Astrocyte (in vitro differentiated cells and primary cell): ENCODE data around the gene GOLGA7B. TPM values are rescaled to one million over a fixed set of nuclear protein-coding genes. Genes with fewer than 3 reads are reported as not detected.

Source experiments
- DNase-seq: peaks from one replicate; pipeline ENCODE4 v3.0.0-alpha.2; 2010; ENCODE audit warnings: low read depth
- FAIRE-seq: peaks from 2 replicates; lab custom pipeline; 2011; peaks lifted over from hg19 to GRCh38; lab: Jason Lieb, UNC
- H2AFZ ChIP-seq: 2 replicates; pipeline ENCODE4 v1.6.0; 2012; ENCODE audit warnings: low read depth, low read length, inconsistent platforms
- H3K27ac ChIP-seq: 2 replicates; pipeline ENCODE4 v1.5.1; 2011; ENCODE audit warnings: low read depth, low read length, inconsistent platforms
- H3K27me3 ChIP-seq: 2 replicates; pipeline ENCODE4 v1.6.0; 2011; ENCODE audit warnings: low read length, inconsistent platforms; ENCODE audit not compliant: insufficient read depth
- H3K36me3 ChIP-seq: 2 replicates; pipeline ENCODE4 v1.5.1; 2011; ENCODE audit warnings: low read length, inconsistent platforms; ENCODE audit not compliant: insufficient read depth
- H3K4me1 ChIP-seq: 2 replicates; pipeline ENCODE4 v1.5.1; 2011; ENCODE audit warnings: low read length, inconsistent platforms; ENCODE audit not compliant: insufficient read depth
- H3K4me2 ChIP-seq: 2 replicates; pipeline ENCODE4 v1.6.0; 2012; ENCODE audit warnings: low read length, inconsistent platforms
- H3K4me3 ChIP-seq: 2 replicates; pipeline ENCODE4 v1.5.1; 2011; ENCODE audit warnings: low read depth, mild to moderate bottlenecking, low read length, inconsistent platforms; ENCODE audit not compliant: insufficient read depth
- H3K79me2 ChIP-seq: 2 replicates; pipeline ENCODE4 v1.6.0; 2012; ENCODE audit warnings: mild to moderate bottlenecking, low read length, inconsistent platforms; ENCODE audit not compliant: insufficient read depth
- H3K9ac ChIP-seq: 2 replicates; pipeline ENCODE4 v1.6.0; 2012; ENCODE audit warnings: mild to moderate bottlenecking, low read length, inconsistent platforms
- H3K9me3 ChIP-seq: 2 replicates; pipeline ENCODE4 v1.5.1; 2012; ENCODE audit warnings: low read depth, mild to moderate bottlenecking, low read length, inconsistent platforms; ENCODE audit not compliant: insufficient read depth
- H4K20me1 ChIP-seq: 2 replicates; pipeline ENCODE4 v1.6.0; 2012; ENCODE audit warnings: low read length, inconsistent platforms; ENCODE audit not compliant: insufficient read depth
- H3K27ac Mint-ChIP-seq: one replicate; pipeline ENCODE4 v1.8.0; 2021; ENCODE audit warnings: mild to moderate bottlenecking, mixed read lengths; ENCODE audit not compliant: unreplicated experiment
- H3K27me3 Mint-ChIP-seq: one replicate; pipeline ENCODE4 v1.8.0; 2021; ENCODE audit warnings: low read depth, mixed read lengths; ENCODE audit not compliant: unreplicated experiment
- H3K36me3 Mint-ChIP-seq: one replicate; pipeline ENCODE4 v1.8.0; 2021; ENCODE audit warnings: low read depth, mixed read lengths; ENCODE audit not compliant: unreplicated experiment
- H3K4me1 Mint-ChIP-seq: one replicate; pipeline ENCODE4 v1.8.0; 2021; ENCODE audit warnings: low read depth, mixed read lengths; ENCODE audit not compliant: unreplicated experiment
- H3K4me3 Mint-ChIP-seq: one replicate; pipeline ENCODE4 v1.8.0; 2021; ENCODE audit warnings: mild to moderate bottlenecking, moderate library complexity, mixed read lengths; ENCODE audit not compliant: unreplicated experiment
- H3K9me3 Mint-ChIP-seq: one replicate; pipeline ENCODE4 v1.8.0; 2021; ENCODE audit warnings: mild to moderate bottlenecking, mixed read lengths; ENCODE audit not compliant: unreplicated experiment
- CTCF ChIP-seq: IDR thresholded peaks from 2 replicates; pipeline ENCODE4 v1.5.1; 2011; ENCODE audit warnings: low read depth, mild to moderate bottlenecking, inconsistent platforms, low read length, moderate library complexity; ENCODE audit not compliant: insufficient read depth
- EZH2 ChIP-seq: IDR thresholded peaks from 2 replicates; pipeline ENCODE4 v1.6.1; 2012; ENCODE audit warnings: mild to moderate bottlenecking, low read length, inconsistent platforms; ENCODE audit not compliant: insufficient read depth
- total RNA-seq: library from RNA; stranded (reverse); gene quantifications from 2 replicates; pipeline ENCODE4 v1.2.1, GENCODE V29; 2021

GOLGA7B gene
- total RNA-seq, 1 donor from 2014 or later, result 0.16 TPM

DNA sequence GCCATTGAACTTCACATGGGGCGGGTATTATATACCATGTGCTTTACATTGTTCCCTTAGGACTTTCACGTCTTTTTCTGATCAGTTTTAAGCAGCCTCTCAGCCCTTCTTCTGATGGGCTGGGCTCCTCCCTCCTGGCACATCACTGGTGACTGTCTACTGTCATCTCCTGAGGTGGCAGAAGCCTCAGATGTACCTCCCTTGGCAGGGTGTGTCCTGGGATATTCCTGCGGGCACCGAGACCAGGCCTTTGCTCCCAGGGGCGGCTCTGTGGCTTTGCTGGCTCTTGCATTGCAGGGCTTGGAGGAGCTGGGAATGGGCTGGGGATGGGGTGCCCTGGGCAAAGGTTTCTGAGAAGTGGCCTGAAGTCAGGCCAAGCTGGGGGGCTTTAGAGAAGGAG, 34.6 kb upstream of the GOLGA7B start:
- peaks cover 36% of the 10 kb centered on the region for H3K27me3 Mint-ChIP-seq
- FAIRE-seq (no peak), DNase-seq (no peak)
- H3K27ac Mint-ChIP-seq, result no peak overlapping the region
- H3K27me3 ChIP-seq, result peaks cover 16% of the 10 kb centered on the region
- TF ChIP-seq CTCF (no peak), EZH2 (no peak)
- H3K4me2 ChIP-seq, result no peak overlapping the region
- peaks cover 8% of the 10 kb centered on the region for H3K4me1 Mint-ChIP-seq
- no peak overlapping the region for H3K9ac ChIP-seq
- no peaks in the 10 kb centered on the region for H3K9me3 ChIP-seq
- H3K36me3 Mint-ChIP-seq, result peaks cover 2% of the 10 kb centered on the region
- no peak overlapping the region for H2AFZ ChIP-seq
- H3K9me3 Mint-ChIP-seq, result no peaks in the 10 kb centered on the region
- H3K4me3 ChIP-seq, result no peak overlapping the region
- H3K4me3 Mint-ChIP-seq, result no peak overlapping the region
- H3K79me2 ChIP-seq, result no peaks in the 10 kb centered on the region
- H3K27ac ChIP-seq, result no peak overlapping the region
- H3K4me1 ChIP-seq, result no peaks in the 10 kb centered on the region
- H3K36me3 ChIP-seq, result no peaks in the 10 kb centered on the region
- H4K20me1 ChIP-seq, result no peaks in the 10 kb centered on the region

DNA sequence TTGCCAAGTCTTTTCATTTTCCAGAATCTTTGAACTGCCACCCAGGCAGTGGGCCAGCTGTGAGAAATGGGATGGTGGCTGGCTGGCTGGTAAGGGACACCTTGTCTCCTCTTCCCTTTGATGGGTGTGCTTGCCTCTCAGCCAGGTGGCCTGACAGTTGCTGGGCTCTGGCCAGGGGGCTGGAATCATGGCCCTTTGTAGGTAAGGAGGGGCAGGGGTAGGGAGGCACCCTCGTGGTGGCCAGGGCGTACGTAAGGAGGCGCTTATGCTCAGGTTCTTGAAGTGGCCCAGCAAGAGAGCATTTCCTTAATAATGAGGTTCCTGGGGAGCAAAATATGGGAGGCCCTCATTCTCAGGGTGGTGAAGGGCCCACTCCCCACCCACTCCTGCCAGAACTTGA, 33.0 kb upstream of the GOLGA7B start:
- no peak for FAIRE-seq
- H3K27ac Mint-ChIP-seq, result no peak overlapping the region
- TF ChIP-seq EZH2 (no peak), CTCF (no peak)
- H3K36me3 ChIP-seq, result no peaks in the 10 kb centered on the region
- H3K4me2 ChIP-seq, result no peak overlapping the region
- no peaks in the 10 kb centered on the region for H4K20me1 ChIP-seq
- H3K4me1 Mint-ChIP-seq, result peaks cover 4% of the 10 kb centered on the region
- no peaks in the 10 kb centered on the region for H3K4me1 ChIP-seq
- H3K27me3 ChIP-seq, result peaks cover 12% of the 10 kb centered on the region
- H3K4me3 ChIP-seq, result no peak overlapping the region
- H3K9ac ChIP-seq, result no peak overlapping the region
- H3K27me3 Mint-ChIP-seq, result peaks cover 35% of the 10 kb centered on the region
- no peak for DNase-seq
- no peaks in the 10 kb centered on the region for H3K9me3 ChIP-seq
- H3K27ac ChIP-seq, result no peak overlapping the region
- H3K36me3 Mint-ChIP-seq, result peaks cover 2% of the 10 kb centered on the region
- H2AFZ ChIP-seq, result no peak overlapping the region
- H3K9me3 Mint-ChIP-seq, result no peaks in the 10 kb centered on the region
- no peaks in the 10 kb centered on the region for H3K79me2 ChIP-seq
- H3K4me3 Mint-ChIP-seq, result no peak overlapping the region

DNA sequence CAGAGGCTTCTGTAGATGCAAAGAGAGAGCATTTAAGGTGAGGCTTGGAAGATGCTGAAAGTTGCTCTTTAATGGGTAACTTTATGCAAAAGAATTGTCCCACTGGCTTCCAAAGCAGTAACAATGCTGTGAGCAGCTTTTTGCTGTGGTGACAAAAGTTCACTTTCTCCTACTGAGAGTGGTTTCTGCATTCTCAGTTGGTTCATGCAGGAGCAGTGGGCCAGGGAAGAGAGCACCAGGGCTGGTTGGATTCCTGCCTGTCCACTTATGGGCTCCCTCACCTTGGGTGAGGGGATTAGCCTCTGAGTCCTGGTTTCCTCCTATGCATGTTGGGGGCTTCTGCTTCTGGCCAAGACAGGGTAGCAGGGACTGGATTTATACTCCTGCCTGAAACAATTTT, 31.1 kb upstream of the GOLGA7B start:
- Histone ChIP-seq H3K36me3 (no peaks in the 10 kb centered on the region), H3K27me3 (peaks cover 12% of the 10 kb centered on the region), H3K27ac (no peak overlapping the region), H3K9me3 (no peaks in the 10 kb centered on the region), H4K20me1 (no peaks in the 10 kb centered on the region), H3K4me1 (no peaks in the 10 kb centered on the region), H3K4me2 (no peak overlapping the region), H3K4me3 (no peak overlapping the region), H3K79me2 (no peaks in the 10 kb centered on the region), H3K9ac (no peak overlapping the region), H2AFZ (no peak overlapping the region)
- H3K9me3 Mint-ChIP-seq, result no peaks in the 10 kb centered on the region
- TF ChIP-seq CTCF (no peak), EZH2 (no peak)
- FAIRE-seq (no peak), DNase-seq (no peak)
- H3K27ac Mint-ChIP-seq, result no peak overlapping the region
- peaks cover 33% of the 10 kb centered on the region for H3K27me3 Mint-ChIP-seq
- H3K4me3 Mint-ChIP-seq, result no peak overlapping the region
- H3K4me1 Mint-ChIP-seq, result peaks cover 4% of the 10 kb centered on the region
- peaks cover 2% of the 10 kb centered on the region for H3K36me3 Mint-ChIP-seq
